ENCODE measurements around the gene IFT74. TPM values are rescaled to one million over a fixed set of nuclear protein-coding genes. Genes with fewer than 3 reads are reported as not detected.

The IFT74 gene
- total and polyA plus RNA-seq, 9 of the 15 experiments (the other 6 are each of a cell fraction or from before 2014, with no cell fraction given) = 6.1 to 13.2 (median 9.3) TPM

DNA sequence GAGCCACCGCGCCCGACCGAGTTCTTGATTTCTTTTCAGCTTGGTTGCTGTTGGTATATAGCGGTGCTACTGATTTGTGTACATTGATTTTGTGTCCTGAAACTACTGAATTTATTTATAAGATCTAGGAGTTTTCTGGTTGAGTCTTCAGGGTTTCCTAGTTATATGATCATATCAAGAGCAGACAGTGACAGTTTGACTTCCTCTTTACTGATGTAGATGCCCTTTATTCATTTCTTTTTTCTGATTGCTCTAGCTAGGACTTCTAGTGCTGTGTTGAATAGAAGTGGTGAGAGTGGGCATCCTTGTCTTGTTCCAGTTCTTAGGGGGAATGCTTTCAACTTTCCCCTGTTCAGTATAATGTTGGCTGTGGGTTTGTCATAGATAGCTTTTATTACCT lies 66.7 kb downstream of the IFT74 start:
- Histone ChIP-seq H3K4me3 (no peak overlapping the region), H3K9me3 (replicated peaks; ENCODE audit: control insufficient read depth, insufficient read depth, low read depth, low read length) (no peaks in the 10 kb centered on the region), H2AFZ (ENCODE audit: low read depth, low read length) (no peak overlapping the region), H3K9ac (ENCODE audit: insufficient read depth in 1 of 2, low read depth in 2 of 2, low read length in 2 of 2) (no peak overlapping the region), H3K4me1 (replicated peaks in 1 of 2; ENCODE audit: control insufficient read depth in 2 of 2, insufficient read depth in 2 of 2, low read length in 2 of 2) (no peaks in the 10 kb centered on the region), H3K27ac (ENCODE audit: extremely low read depth, low read depth, low read length) (no peak overlapping the region), H3K27me3 (ENCODE audit: control insufficient read depth in 2 of 2, insufficient read depth in 2 of 2, low read length in 2 of 2) (no peaks in the 10 kb centered on the region), H3K36me3 (ENCODE audit: control insufficient read depth, insufficient read depth, low read length) (no peaks in the 10 kb centered on the region), H3K4me2 (ENCODE audit: insufficient read depth, low read length) (no peak overlapping the region), H3K9me1 (ENCODE audit: control insufficient read depth, insufficient read depth, low read length) (no peaks in the 10 kb centered on the region), H3K79me2 (ENCODE audit: control insufficient read depth, insufficient read depth, low read length) (no peaks in the 10 kb centered on the region), H4K20me1 (replicated peaks; ENCODE audit: control insufficient read depth, insufficient read depth, low read length) (no peaks in the 10 kb centered on the region)
- TF ChIP-seq THRB (CRISPR knock-in tag; conservative IDR thresholded peaks at IDR 0.05) (no peak), POLR2A (conservative IDR thresholded peaks at IDR 0.05) (no peak), ADNP (tag; IDR thresholded peaks at IDR 0.05) (no peak), ZNF12 (CRISPR knock-in tag; IDR thresholded peaks at IDR 0.05) (no peak), ZKSCAN8 (CRISPR knock-in tag; IDR thresholded peaks at IDR 0.05) (no peak)
- TF ChIP-seq, protein P1, sequence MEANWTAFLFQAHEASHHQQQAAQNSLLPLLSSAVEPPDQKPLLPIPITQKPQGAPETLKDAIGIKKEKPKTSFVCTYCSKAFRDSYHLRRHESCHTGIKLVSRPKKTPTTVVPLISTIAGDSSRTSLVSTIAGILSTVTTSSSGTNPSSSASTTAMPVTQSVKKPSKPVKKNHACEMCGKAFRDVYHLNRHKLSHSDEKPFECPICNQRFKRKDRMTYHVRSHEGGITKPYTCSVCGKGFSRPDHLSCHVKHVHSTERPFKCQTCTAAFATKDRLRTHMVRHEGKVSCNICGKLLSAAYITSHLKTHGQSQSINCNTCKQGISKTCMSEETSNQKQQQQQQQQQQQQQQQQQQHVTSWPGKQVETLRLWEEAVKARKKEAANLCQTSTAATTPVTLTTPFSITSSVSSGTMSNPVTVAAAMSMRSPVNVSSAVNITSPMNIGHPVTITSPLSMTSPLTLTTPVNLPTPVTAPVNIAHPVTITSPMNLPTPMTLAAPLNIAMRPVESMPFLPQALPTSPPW (CRISPR knock-in tag; IDR thresholded peaks at IDR 0.05) = no peak
- in situ Hi-C loops (cut with MboI) = no loop called here
- DNase-seq (ENCODE audit: extremely low read depth in 1 of 4, low spot score in 3 of 4) (no peak), ATAC-seq (no peak), FAIRE-seq (no peak)
- intact Hi-C loops (cut with micrococcal nuclease) = no loop called here
- BruUV-seq (replicated peaks) = no TSS peak
- ChIA-PET CTCF (ENCODE audit: low intra/inter-chr PET ratio) (no interaction called here), POLR2A (no interaction called here)
- WGBS (ENCODE audit: insufficient coverage, low coverage, missing lambda C conversion rate) = no CpG with 5 or more reads among the region's 5 CpGs
